Urinary bladder (tissue), 4 donors: Measurements from ENCODE around the gene ARRDC1. TPM values are rescaled to one million over a fixed set of nuclear protein-coding genes. Genes with fewer than 3 reads are reported as not detected.
"Not testable (repeated sequence)": the region's sequence is repeated elsewhere in the genome, so short reads cannot be mapped to it uniquely, and the experiment has no call there.

Source experiments
- DNase-seq: peaks from one replicate; pipeline ENCODE4 v3.0.0-alpha.2; 2015; ENCODE audit errors: extremely low spot score
- H3K27ac ChIP-seq: one replicate; pipeline ENCODE4 v1.5.1; 2013; ENCODE audit warnings: low read depth, mild to moderate bottlenecking, moderate library complexity
- H3K36me3 ChIP-seq: one replicate; pipeline ENCODE4 v1.6.1; 2013; ENCODE audit warnings: mild to moderate bottlenecking, moderate library complexity; ENCODE audit not compliant: insufficient read depth
- H3K4me1 ChIP-seq: one replicate; pipeline ENCODE4 v1.6.1; 2013; ENCODE audit warnings: mild to moderate bottlenecking, moderate library complexity; ENCODE audit not compliant: insufficient read depth
- H3K4me3 ChIP-seq: one replicate; pipeline ENCODE4 v1.5.1; 2013; ENCODE audit warnings: low read depth, low read length
- WGBS: extraction: QIAGEN DNeasy Blood & Tissue Kit; methylation state at CpG from one replicate; pipeline ENCODE4 v1.1.7; 2013; 5-methylcytosine and 5-hydroxymethylcytosine counted together
- polyA plus RNA-seq: library from polyadenylated mRNA; stranded (reverse); fragments of 200-250 nt; gene quantifications from one replicate; pipeline ENCODE4 v1.2.3, GENCODE V29; 2013
- total RNA-seq: library from RNA; depleted of rRNA; stranded (reverse); fragments of >200 nt; gene quantifications from one replicate; pipeline ENCODE4 v1.2.3, GENCODE V29; 2014
- donor health status: healthy with polysubstance abuse.
- donor health status: healthy.

ARRDC1 gene, protein sequence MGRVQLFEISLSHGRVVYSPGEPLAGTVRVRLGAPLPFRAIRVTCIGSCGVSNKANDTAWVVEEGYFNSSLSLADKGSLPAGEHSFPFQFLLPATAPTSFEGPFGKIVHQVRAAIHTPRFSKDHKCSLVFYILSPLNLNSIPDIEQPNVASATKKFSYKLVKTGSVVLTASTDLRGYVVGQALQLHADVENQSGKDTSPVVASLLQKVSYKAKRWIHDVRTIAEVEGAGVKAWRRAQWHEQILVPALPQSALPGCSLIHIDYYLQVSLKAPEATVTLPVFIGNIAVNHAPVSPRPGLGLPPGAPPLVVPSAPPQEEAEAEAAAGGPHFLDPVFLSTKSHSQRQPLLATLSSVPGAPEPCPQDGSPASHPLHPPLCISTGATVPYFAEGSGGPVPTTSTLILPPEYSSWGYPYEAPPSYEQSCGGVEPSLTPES
- total RNA-seq (14.3 TPM), polyA plus RNA-seq (37.5 TPM)

DNA sequence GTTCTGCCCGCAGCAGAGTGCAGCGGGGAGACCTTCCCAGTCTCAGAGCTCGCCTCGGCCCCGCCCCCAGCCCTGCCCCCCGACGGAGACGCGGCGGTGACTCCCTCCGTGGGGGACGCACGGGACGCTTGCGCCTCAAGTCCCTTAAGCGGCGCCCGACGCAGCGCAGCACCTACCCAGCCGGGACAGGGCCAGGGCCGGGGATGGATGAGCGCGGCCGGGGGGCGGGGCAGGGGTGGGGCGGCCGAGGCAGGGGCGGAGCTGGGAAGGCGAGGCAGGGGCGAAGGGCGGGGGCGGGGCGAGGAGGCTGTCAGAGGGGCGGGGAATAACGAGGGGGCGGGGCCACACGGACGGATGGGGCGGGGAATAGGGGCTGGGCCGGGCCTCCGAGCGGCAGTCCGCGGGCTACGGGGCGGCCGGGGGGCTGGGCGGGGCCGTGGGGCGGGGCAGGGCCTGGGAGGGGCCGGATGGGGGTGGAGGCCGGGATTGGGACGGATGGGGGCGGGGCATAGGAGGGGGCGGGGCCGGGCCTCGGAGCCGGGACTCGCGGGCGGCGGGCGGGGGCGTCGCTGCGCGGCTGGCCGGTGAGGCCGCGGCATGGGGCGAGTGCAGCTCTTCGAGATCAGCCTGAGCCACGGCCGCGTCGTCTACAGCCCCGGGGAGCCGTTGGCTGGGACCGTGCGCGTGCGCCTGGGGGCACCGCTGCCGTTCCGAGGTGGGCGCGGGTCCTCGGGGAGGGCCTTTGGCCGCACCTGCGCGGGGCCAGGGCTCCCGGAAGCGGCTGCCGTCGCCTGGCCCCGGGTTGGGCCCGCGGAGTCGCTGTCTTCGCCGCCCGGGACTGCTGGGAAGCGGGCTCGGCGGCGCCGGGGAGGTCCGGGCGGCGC, at the start of gene ARRDC1:
Gene ARRDC1 (plus strand): TSS at position 566 of the 884 bp plus-strand sequence. CDS start 32 bp downstream, at position 598.
- Histone ChIP-seq H3K4me1 (no peaks in the 10 kb centered on the region), H3K4me3 (peak within 1 kb of the TSS; percentile 95)

DNA sequence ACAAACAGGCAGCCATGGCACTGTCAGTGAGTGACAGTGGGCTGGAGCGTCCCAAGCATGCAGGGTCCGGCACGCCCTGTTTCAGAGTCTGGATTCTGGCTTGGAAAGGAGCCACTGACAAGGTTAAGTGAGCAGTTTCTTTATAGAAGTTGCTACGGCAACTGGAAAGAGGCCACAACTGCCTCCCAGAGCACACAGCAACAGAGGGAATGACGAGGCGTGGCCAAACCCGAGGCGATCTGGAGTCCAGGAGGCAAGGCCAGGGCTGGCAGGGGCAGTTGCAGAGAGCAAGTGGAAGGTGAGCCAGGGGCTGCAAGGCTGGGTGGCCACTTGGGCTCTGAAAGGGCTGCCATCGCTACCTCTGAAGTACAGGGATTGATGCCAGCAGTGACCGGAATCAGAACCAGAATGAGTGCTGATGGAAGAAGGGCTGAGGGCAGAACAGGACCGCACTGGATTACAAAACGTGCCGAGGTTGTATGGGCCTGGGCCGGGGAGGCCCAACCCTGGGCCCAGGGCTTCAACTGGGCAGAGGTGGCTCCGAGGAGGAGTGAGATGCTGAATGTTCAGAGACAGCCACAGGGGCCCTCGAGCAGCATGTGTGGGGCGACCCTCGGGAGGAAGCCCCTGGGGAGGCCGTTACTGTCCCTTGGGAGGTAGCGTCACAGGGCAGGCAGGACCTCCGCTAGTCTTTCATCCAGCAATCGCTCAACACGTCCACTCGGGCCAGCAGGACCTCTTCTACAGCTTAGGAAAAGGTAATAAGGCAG, 49.2 kb upstream of the ARRDC1 start:
- H3K4me3 ChIP-seq, result no peak overlapping the region
- 81% methylated on average over 24 of the region's 24 CpGs for WGBS
- peaks cover 2% of the 10 kb centered on the region for H3K36me3 ChIP-seq
- H3K4me1 ChIP-seq, result no peaks in the 10 kb centered on the region
- DNase-seq, result no peak
- H3K27ac ChIP-seq, result no peak overlapping the region

More for the DNA sequence above, at the start of gene ARRDC1:
- peak within 1 kb of the TSS; percentile 91 for H3K27ac ChIP-seq
- H3K36me3 ChIP-seq, result no peaks in the 10 kb centered on the region
- WGBS, result 1% methylated on average over 110 of the region's 111 CpGs
- peak; percentile 75 for DNase-seq

DNA sequence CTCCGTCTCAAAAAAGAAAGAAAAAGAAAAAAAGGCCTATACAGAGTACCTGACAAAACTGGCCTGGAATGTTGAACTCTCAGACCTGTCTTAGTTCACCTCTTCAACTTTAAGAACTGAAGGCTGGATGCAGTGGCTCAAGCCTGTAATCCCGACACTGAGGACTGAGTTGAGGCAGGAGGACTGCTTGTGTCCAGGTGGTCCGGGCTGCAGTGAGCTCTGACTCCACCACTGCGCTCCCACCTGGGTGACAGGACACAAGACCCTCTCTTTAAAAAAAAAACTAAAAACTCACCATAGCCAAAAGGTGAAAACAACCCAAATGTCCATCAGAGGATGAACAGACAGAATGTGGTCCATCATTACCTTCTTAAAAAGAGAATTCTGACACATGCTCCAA, 47.4 kb upstream of the ARRDC1 start:
- 97% methylated on average over 4 of the region's 4 CpGs for WGBS
- no peak overlapping the region for H3K27ac ChIP-seq
- H3K4me3 ChIP-seq, result no peak overlapping the region
- peaks cover 2% of the 10 kb centered on the region for H3K36me3 ChIP-seq
- H3K4me1 ChIP-seq, result no peaks in the 10 kb centered on the region
- DNase-seq, result no peak

DNA sequence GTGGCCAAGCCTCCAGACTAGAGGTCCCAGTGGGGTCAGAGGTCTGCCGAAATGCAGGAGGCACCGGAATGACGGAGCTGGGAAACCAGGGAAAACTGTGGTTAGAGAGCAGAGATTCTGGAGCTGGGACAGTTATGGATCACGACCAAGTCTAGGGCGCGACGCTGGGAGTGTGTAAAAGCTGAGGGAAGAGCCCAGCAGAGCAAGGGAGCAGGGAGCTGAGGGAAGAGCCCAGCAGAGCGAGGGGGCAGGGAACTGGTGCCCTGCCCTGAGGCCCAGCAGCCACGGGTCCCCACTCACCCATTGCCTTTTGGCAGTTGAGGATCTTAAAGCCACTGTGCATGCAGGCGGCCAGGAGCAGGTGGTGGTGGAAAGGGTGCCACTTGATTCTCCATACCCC, 41.4 kb upstream of the ARRDC1 start:
- no peak overlapping the region for H3K27ac ChIP-seq
- H3K4me3 ChIP-seq, result no peak overlapping the region
- no peak for DNase-seq
- H3K4me1 ChIP-seq, result no peaks in the 10 kb centered on the region
- WGBS, result 90% methylated on average over 10 of the region's 10 CpGs
- H3K36me3 ChIP-seq, result peaks cover 6% of the 10 kb centered on the region

DNA sequence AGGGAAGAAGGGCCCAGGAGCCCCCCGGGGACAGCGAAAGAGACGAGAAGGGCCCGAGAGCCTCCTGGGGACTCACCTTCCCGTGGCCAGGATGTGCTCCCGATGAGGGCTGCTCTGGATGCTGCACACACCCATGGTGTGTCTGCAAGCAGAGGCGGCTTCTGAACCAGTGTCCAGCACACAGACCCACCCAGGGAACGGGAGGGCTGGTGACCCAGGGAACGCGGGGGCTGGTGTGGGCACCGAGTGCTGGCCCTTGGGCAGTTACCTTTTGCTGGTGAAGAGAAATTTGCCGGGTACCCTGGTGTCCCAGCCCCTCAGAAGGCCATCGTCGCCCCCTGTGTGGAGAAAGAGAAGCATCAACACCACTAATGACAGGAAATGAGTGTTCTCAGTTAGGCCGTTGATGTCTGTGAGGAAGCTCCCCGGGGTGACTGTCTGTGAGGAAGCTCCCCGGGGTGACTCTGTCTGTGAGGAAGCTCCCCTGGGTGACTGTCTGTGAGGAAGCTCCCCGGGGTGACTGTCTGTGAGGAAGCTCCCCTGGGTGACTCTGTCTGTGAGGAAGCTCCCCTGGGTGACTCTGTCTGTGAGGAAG, 40.6 kb upstream of the ARRDC1 start:
- H3K36me3 ChIP-seq, result peaks cover 6% of the 10 kb centered on the region
- WGBS, result 92% methylated on average over 17 of the region's 18 CpGs
- DNase-seq, result no peak
- H3K27ac ChIP-seq, result no peak overlapping the region
- H3K4me1 ChIP-seq, result no peaks in the 10 kb centered on the region
- H3K4me3 ChIP-seq, result no peak overlapping the region

- WGBS, result 89% methylated on average over 5 of the region's 5 CpGs
- H3K4me1 ChIP-seq, H3K27ac ChIP-seq, DNase-seq, H3K4me3 ChIP-seq: not testable (repeated sequence)
- peaks cover 10% of the 10 kb centered on the region for H3K36me3 ChIP-seq
These were observed 37.0 kb upstream of the ARRDC1 start for GRCh38 chr9:137568445-137568844.

DNA sequence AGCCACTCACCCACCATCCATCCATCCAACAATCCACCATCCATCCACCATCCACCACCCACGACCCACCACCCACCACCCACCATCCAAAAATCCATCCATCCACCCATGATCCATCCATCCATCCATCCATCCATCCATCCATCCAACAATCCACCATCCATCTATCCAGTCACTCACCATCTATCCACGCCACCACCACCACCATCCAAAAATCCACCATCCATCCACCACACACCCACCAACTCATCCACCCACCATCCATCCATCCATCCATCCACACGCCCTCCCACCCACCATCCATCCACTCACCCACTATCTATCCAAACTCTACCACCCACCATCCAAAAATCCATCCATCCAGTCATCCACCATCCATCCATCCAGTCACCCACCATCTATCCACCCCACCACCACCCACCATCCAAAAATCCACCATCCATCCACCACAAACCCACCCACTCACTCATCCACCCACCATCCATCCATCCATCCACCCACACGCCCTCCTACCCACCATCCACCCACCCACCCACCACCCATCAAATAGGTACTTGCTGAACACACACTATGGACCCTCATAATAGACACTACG, 35.8 kb upstream of the ARRDC1 start:
- WGBS, result 96% methylated on average over 5 of the region's 5 CpGs
- DNase-seq, result no peak
- no peak overlapping the region for H3K4me3 ChIP-seq
- no peaks in the 10 kb centered on the region for H3K4me1 ChIP-seq
- H3K36me3 ChIP-seq, result peaks cover 9% of the 10 kb centered on the region
- H3K27ac ChIP-seq, result no peak overlapping the region

GRCh38 chr9:137570566-137570965, 34.9 kb upstream of the ARRDC1 start:
- H3K36me3 ChIP-seq, result peaks cover 8% of the 10 kb centered on the region
- H3K4me1 ChIP-seq, result no peaks in the 10 kb centered on the region
- H3K27ac ChIP-seq, result no peak overlapping the region
- no peak for DNase-seq
- WGBS, result over 99% methylated on average over 3 of the region's 3 CpGs
- H3K4me3 ChIP-seq, result no peak overlapping the region

- no peak for DNase-seq
- peaks cover 8% of the 10 kb centered on the region for H3K36me3 ChIP-seq
- H3K27ac ChIP-seq, result no peak overlapping the region
- H3K4me3 ChIP-seq, result no peak overlapping the region
- H3K4me1 ChIP-seq, result no peaks in the 10 kb centered on the region
- WGBS, result 84% methylated on average over 10 of the region's 10 CpGs
These were observed 31.3 kb upstream of the ARRDC1 start for GRCh38 chr9:137574192-137574591.

GRCh38 chr9:137575364-137575715, 30.1 kb upstream of the ARRDC1 start:
- 69% methylated on average over 9 of the region's 9 CpGs for WGBS
- DNase-seq, result no peak
- H3K27ac ChIP-seq, result no peak overlapping the region
- H3K36me3 ChIP-seq, result peaks cover 8% of the 10 kb centered on the region
- H3K4me1 ChIP-seq, result no peaks in the 10 kb centered on the region
- H3K4me3 ChIP-seq, result no peak overlapping the region

DNA sequence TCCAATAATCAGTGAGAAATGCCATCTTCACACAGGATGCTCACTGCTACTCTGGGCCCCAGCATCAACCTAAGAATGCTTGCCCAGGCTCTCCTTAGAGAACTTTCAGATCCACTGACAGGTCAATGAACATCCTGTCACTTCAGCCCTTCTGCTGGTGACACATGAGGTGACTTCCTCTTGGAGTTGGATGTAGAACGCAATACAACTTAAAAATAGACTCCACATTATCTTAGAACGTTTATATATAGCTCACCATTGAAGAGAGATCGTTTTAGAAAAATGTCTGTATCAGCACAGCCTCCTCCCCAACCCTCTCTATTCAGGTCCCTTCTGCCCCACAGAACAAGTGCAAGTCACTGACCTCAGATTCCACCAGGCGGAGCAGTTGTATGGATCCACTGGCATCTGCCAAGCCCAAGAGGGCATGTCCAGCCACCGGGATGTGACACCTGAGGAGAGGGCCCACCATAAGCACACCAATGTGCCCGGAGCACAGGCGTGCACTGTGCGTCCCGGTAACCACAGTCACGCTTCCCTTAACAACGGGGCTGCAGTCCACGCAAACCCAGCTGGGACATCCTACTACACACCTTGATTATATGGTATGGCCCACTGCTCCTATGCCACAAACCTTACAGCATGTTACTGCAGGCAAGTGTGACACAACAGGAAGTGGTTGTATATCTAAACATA, 29.6 kb upstream of the ARRDC1 start:
- H3K4me1 ChIP-seq, result no peaks in the 10 kb centered on the region
- no peak for DNase-seq
- no peak overlapping the region for H3K27ac ChIP-seq
- H3K36me3 ChIP-seq, result peaks cover 8% of the 10 kb centered on the region
- no peak overlapping the region for H3K4me3 ChIP-seq
- 82% methylated on average over 12 of the region's 12 CpGs for WGBS

GRCh38 chr9:137578518-137579258, 26.8 kb upstream of the ARRDC1 start, which contains the start of gene DPH7:
Gene DPH7, minus strand, starts transcription at chr9:137578925. Its CDS starts 148 bp downstream, at chr9:137578777.
- Histone ChIP-seq H3K27ac (peak within 1 kb of the TSS; percentile 41), H3K36me3 (peaks cover 3% of the 10 kb centered on the region), H3K4me1 (no peaks in the 10 kb centered on the region), H3K4me3 (peak within 1 kb of the TSS; percentile 94)
- WGBS, result under 1% methylated on average over 82 of the region's 82 CpGs
- DNase-seq, result peak; percentile 73
